ENCODE measurements around the gene EFCC1.
A peak's percentile ranks its signal among the peaks of the same experiment; 100 is the strongest.

EFCC1 gene
- long read RNA-seq, donor 1, result 0 reads
- long read RNA-seq, donor 2, result 0 reads
- long read RNA-seq, donor 3, result 0 reads
- long read RNA-seq, donor 4, result 0 reads
- long read RNA-seq, donor 5, result 0 reads
- long read RNA-seq, donor 6, result 0 reads
- long read RNA-seq, donor 7, result 0 reads
- long read RNA-seq, donor 8, result 0 reads

GRCh38 chr3:129001101-129001805 lies at the start of gene EFCC1:
TSS of gene EFCC1 (plus strand) at chr3:129001304. CDS start at chr3:129001629, 325 bp downstream.
- DNase-seq, result peak; percentile 89

DNA sequence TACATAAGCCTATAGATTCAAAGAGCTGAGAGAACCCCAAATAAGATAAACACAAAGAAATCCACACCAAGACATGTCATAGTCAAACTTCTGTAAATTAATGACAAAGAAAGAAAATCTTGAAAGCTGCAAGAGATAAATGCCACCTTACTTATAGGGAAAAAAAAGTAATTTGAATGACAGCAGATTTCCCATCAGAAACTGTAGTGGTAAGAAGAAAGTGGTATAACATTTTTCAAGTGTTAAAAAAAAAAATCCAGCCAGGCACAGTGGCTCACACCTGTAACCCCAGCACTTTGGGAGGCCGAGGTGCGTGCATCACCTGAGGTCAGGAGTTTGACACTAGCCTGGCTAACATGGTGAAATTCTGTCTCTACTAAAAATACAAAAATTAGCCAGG lies 44.7 kb upstream of the EFCC1 start:
- no peak for DNase-seq

DNA sequence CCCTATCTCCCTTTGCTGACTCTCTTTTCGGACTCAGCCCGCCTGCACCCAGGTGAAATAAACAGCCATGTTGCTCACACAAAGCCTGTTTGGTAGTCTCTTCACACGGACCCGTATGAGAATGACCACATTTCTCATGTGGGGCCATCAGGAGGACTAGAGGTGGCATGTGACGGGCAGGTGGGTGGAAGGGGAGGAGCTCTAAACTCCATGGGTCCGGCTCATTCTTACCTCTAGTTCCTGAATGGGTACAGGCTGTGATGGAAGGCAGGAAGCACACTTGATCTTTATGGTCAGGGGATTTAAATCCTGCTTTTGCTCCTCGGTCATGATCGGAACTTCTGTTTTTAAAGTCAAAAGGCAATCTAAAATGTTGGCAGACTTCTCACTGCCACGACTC lies 35.8 kb upstream of the EFCC1 start:
- no peak for DNase-seq

DNA sequence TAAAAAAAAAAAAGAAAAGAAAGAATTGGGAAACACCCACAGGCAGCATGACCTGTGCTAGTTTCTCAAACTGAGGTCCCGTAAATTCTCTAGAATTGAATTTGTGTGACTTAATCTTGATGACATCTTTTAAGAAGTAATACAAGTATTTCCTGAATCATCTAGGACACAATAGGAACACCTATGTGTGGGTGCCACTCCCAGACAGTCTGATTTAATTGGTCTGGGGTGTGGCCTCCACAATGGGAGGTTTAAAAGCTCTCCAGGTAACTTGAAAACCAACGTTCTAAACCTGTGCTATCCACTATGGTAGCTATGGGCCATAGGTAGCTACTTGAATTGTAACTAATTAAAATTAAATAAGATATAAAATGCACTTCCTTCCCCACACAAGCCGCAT lies 35.3 kb upstream of the EFCC1 start:
- no peak for DNase-seq

DNA sequence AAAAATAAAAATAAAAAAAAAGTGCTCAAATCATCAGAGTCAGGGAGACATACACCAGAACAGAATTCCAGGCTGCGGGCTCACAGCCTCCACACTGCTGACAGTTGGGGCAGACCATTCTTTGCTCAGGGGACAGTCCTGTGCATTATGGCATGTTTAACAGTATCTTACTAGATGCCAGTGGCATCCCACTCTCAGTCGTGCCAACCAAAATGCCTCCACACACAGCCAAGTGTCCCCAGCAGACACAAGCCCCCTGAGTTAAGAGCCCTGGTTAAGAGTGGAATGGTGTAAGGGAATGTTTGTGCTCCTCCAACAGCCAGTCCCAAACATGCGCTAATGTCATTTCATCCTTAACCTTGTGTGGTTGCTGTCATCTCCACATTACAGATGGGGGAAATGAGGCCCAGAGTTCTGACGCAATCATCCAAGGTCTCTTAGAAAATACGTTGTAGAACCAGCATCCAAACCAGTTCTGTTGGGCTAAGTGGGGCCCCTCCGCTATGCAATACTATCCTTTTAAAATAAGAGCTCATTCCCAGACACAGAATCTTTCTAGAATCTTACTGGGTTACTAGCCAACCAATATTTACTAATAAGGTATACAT lies 33.3 kb upstream of the EFCC1 start:
- no peak for DNase-seq

DNA sequence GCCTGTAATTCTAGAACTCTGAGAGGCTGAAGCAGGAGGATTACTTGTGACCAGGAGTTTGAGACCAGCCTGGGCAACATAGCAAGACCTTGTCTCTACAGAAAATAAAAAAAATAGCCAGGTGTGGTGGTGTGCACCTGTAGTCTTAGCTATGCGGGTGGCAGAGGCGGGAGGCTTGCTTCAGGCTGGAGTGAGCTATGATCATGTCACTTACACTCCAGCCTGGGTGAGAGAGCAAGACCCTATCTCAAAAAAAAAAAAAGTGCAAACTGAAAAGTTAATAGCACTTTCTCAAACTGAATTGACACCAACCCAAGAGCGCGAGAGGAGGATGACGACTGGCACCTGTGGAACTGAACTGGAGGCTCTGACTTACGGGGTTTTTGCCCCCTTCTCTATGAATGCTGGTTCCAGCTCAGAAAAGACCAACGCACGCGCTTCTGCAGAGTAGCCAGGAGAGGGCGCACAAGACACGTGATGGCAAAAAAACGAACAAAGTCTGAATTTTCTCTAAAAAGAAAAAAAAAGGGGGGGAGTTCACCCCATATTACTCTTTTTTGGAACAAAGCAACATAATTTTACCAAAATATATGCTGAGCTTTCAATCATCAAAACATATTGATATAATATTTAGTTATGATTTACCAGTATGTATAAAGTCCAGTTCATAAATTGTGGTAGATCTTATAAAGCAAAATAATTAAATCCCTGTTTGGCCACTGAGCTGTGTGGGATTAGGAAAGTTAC lies 30.9 kb upstream of the EFCC1 start:
- peak; percentile 42 for DNase-seq

GRCh38 chr3:128970740-128971047 lies 30.4 kb upstream of the EFCC1 start:
- DNase-seq, result no peak

DNA sequence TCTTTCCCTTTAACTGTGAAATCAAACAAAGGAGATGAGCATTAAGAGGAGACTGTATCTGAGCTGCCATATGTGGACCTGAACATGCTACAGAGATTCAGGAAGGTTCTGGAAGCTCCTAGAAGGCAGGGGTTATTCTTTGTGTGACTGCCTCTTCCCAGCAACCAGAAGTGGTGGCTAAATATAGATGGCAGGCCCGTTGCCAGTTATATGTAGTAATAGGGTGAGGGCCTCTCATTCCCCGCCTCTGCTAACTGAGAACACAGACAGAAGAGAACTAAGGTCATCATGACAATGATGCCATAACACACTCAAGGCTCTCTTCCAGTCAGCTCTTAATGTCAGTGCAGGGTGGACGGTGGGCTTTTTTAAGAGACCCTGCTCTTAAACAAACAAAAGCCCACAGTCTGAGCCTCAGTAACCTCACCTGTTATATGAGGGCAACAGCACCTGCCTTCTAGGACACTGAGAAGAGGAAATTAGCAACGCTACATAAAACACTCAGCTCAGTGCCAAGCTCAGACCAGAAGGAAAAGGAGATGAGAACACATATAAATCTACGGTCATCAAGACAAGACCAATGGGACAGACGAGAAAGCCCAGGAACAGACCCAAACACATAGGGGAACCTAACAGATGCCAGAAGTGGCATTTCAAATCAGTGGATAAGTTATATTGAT lies 29.5 kb upstream of the EFCC1 start:
- DNase-seq, result no peak

DNA sequence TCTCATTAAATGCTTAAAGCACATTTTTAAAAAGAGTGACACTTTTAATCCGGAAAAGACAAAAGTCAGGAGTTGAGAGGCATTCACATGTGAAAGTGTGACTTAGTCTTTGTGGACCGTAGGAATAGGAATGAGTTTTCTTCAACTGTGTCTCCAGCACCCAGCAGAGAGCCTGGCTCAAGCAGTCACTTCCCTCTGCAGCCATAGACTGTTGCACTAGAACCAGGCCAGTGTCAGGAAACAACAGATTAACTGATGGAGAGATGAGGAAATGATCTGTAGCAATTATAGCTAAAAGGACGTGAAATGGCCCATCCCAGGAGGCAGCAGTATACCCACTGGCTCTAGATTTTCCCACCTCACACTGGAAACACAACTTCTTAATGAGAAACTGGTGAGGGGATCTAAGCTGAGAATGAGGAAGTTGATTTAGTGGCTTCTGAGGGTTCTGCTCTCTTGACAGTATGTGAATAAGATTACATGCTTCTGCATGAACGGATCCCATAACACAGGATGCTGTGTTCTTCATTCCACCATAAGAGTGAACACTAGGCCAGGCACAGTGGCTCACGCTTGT lies 27.0 kb upstream of the EFCC1 start:
- DNase-seq, result no peak

DNA sequence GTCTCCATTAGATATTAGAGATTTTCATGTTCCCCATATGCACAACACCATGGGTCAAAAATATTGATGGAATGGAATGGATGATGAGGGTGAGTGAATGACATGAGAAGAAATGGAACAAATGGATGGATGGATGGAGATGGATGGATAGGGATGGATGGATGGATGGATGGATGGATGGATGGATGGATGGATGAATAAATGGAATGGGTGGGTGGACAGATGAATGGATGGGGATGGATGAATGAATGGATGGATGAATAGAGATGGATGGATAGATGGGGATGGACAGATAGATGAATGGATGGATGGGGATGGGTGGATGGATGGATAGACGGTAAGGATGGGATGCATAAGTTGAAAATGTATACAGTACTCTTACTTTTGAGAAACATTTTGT lies 25.8 kb upstream of the EFCC1 start:
- no peak for DNase-seq

GRCh38 chr3:128983293-128984069 lies 17.6 kb upstream of the EFCC1 start:
- no peak for DNase-seq

- no peak for DNase-seq
Measured at GRCh38 chr3:128984596-128984995, 16.5 kb upstream of the EFCC1 start.

DNA sequence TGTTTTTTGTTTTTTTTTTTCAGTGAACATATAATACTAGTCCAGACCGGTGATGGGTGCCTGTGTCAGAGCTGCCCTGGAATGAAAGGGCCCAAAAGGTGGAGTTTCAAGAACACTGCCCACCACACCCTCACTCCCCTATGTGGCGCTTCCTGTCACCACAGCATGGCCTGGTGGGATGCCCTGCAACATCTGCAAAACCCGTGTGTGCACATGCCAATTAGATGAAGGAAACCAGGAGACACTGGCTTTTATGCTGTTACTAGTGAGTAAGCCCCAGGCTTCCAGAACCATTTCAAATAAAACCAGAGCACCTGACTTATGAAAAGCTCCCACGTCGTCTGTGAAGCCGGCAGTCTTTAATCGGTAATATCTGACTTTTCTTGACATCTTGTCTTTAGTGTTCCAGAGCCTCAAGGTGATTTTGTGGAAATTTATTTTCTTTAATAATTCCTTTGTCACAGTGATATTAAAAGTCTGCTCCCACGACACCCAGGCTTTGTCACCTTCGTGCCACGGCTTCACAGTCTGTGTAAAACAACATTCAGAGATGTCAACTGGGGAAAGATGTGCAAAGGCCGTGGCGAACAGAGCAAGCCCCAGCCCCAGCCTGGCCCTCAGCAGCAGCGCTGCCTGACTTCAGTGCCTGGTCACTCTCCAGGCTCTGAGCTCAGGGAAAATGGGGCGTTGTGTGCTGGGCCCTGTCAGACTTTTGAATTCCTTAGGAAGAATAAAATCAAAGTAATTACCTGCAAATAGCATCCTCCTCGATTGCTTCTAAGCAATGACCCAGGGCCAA lies 13.6 kb upstream of the EFCC1 start:
- no peak for DNase-seq

GRCh38 chr3:128988286-128988685 lies 12.8 kb upstream of the EFCC1 start:
- DNase-seq, result no peak

DNA sequence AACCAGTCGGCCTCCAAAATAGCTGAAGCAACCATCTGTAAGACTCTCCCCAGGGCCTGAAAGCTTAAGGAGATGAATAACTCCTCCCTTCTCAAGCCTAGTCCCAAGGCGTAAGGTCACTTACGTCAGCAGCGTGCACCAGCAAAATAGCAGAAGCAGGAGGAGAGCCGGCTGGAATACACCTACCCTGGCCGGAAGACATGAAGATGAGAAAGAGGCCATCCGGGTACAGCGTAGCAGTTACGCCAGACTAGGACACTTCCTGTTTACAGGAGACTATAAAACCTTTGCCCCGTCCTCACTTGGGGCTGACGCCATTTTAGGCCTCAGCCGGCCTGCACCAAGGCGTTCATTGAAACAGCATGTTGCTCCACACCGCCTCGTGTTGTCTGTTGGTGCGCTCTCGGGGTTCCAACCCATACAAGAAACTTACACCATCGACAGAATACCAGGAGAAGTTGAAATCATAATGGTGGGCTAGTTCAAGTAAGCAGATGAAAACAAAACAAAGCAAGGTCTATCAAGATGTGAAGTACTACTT lies 9.7 kb upstream of the EFCC1 start:
- DNase-seq, result no peak

DNA sequence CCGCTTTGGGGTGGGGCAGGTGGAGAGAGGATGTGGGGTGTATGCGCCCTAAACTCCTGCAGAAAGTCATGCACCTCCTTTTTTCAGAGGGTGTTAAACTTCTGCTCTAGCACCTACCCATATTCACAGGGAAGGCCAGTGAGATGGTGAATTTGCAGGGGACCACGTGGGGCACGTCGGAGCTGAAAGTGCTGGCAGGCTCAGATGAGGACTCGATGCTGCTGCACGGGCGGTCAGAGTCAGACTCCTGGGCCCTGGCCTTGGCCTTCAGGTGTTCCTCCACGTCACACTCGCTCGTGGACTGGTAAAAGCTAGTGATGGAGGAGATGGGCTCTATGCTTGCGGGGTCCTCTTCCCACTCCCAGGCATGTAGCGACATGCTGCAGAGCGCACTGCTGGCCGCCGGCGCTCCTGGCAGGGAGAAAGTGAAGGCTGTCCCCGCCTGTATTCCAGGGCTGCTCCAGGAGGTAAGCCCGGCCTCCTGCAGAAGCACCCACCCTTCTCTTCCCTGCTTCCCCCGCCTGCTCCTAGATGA lies 8.1 kb upstream of the EFCC1 start:
- no peak for DNase-seq

- peak; percentile 83 for DNase-seq
Measured at GRCh38 chr3:128993461-128994172, 7.5 kb upstream of the EFCC1 start, which contains the start of gene CFAP92. TSS of gene CFAP92 (minus strand) at chr3:128994076. CDS start at chr3:128993304, 772 bp downstream.

GRCh38 chr3:128994173-128994512 lies 7.0 kb upstream of the EFCC1 start:
- no peak for DNase-seq

Data from right kidney (tissue), 9 donors.